Measurements from ENCODE around the gene NTN4. TPM values are rescaled to one million over a fixed set of nuclear protein-coding genes. Genes with fewer than 3 reads are reported as not detected.

The NTN4 gene
- total and polyA plus RNA-seq, 4 donors: 3.2 to 30.5 (median 15.0) TPM

GRCh38 chr12:95611676-95612309, 178.8 kb downstream of the NTN4 start (continued):
- no peak for TF ChIP-seq CTCF (IDR thresholded peaks at IDR 0.05; ENCODE audit: low read depth, low read length, missing input control)
- TF ChIP-seq TAF1 (conservative IDR thresholded peaks at IDR 0.05): no peak
- no peak for TF ChIP-seq HNF4A (conservative IDR thresholded peaks at IDR 0.05)
- no peak for TF ChIP-seq MAX (IDR thresholded peaks at IDR 0.05)
- TF ChIP-seq RXRA (IDR thresholded peaks at IDR 0.05): no peak
- no peak for TF ChIP-seq SP1 (IDR thresholded peaks at IDR 0.05)
- no peak for TF ChIP-seq YY1 (IDR thresholded peaks at IDR 0.05)
- TF ChIP-seq EGR1 (IDR thresholded peaks at IDR 0.05; ENCODE audit: low read depth in 2 of 2): no peak

- Histone ChIP-seq H3K9me3 (ENCODE audit: control insufficient read depth in 4 of 4, low read length in 3 of 4) (no peaks in the 10 kb centered on the region), H3K27ac (ENCODE audit: low read depth in 1 of 2, low read length in 2 of 2) (peak overlapping the region; percentile 12 to 25), H3K4me1 (ENCODE audit: control insufficient read depth in 4 of 4, insufficient read depth in 4 of 4, low read length in 3 of 4) (peaks cover 0 to 5% (median 4%) of the 10 kb centered on the region in 4 donors), H3K27me3 (ENCODE audit: control insufficient read depth in 4 of 4, insufficient read depth in 4 of 4, low read length in 3 of 4) (no peaks in the 10 kb centered on the region), H3K9ac (ENCODE audit: low read depth in 1 of 2, low read length in 2 of 2) (peak overlapping the region in 1 of 2 donors; percentile 43), H3K36me3 (ENCODE audit: control insufficient read depth in 4 of 4, insufficient read depth in 3 of 4, low read depth in 1 of 4, low read length in 3 of 4) (no peaks in the 10 kb centered on the region), H3K4me3 (ENCODE audit: low read depth in 1 of 3, low read length in 3 of 3) (no peak overlapping the region)
- TF ChIP-seq HNF4A (conservative IDR thresholded peaks at IDR 0.05): peak in 1 of 2 donors; percentile 21
- TF ChIP-seq HNF4G (IDR thresholded peaks at IDR 0.05): no peak
- 51% methylated on average over 13 of the region's 13 CpGs for WGBS
- no peak for DNase-seq (ENCODE audit: low spot score)
These were observed 182.1 kb downstream of the NTN4 start for GRCh38 chr12:95608252-95609033.

Small RNAs within 50 kb of the gene (small RNA-seq; reads per million reads assigned to genes)
- gene RF00019: not detected
- gene RNU6-247P: not detected

Other genes starting within 250 kb of the NTN4 start
- gene USP44, start 239.3 kb downstream of the NTN4 start, total RNA-seq: under 1 TPM in 1 of 2 donors, not detected in 1; 0.33 TPM
- gene USP44, start 239.3 kb downstream of the NTN4 start, polyA plus RNA-seq: under 1 TPM; 0.03 to 0.14 TPM
- 10 to 100 TPM in 1 of 2 donors, 1 to 10 TPM in 1; 5.4 to 10.5 TPM for gene SNRPF, start 68.2 kb upstream of the NTN4 start, total RNA-seq
- gene SNRPF, start 68.2 kb upstream of the NTN4 start, polyA plus RNA-seq: 10 to 100 TPM; 14.3 to 35.9 TPM
- gene CCDC38, start 151.8 kb upstream of the NTN4 start, total RNA-seq: 1 to 10 TPM; 1.3 to 1.4 TPM
- gene CCDC38, start 151.8 kb upstream of the NTN4 start, polyA plus RNA-seq: under 1 TPM; 0.46 to 0.61 TPM
- 100 to 1,000 TPM in 1 of 2 donors, 10 to 100 TPM in 1; 56.7 to 124 TPM for gene AMDHD1, start 152.6 kb upstream of the NTN4 start, total RNA-seq
- gene AMDHD1, start 152.6 kb upstream of the NTN4 start, polyA plus RNA-seq: 100 to 1,000 TPM in 1 of 2 donors, 10 to 100 TPM in 1; 50.3 to 105 TPM
- 100 to 1,000 TPM; 125 to 174 TPM for gene HAL, start 205.6 kb upstream of the NTN4 start, total RNA-seq
- 100 to 1,000 TPM in 1 of 2 donors, 10 to 100 TPM in 1; 62.4 to 114 TPM for gene HAL, start 205.6 kb upstream of the NTN4 start, polyA plus RNA-seq
- gene LTA4H, start 244.8 kb upstream of the NTN4 start, total RNA-seq: 10 to 100 TPM; 25.1 to 34.5 TPM
- gene LTA4H, start 244.8 kb upstream of the NTN4 start, polyA plus RNA-seq: 10 to 100 TPM; 16.6 to 16.7 TPM

All from liver (tissue), 10 donors.